GM19351 (cell line): ENCODE results near the gene B4GALNT4.
"Not testable (repeated sequence)": the region's sequence is repeated elsewhere in the genome, so short reads cannot be mapped to it uniquely, and the experiment has no call there.

ENCODE experiments used
- ATAC-seq: cut with Tn5 transposase; IDR thresholded peaks from one replicate; pipeline ENCODE4 v1.9.1; 2021; ENCODE audit warnings: mild to moderate bottlenecking, moderate library complexity; ENCODE audit not compliant: unreplicated experiment

B4GALNT4 gene

GRCh38 chr11:391117-392017 lies 22.1 kb downstream of the B4GALNT4 start:
- no peak for ATAC-seq

- no peak for ATAC-seq
Observed at GRCh38 chr11:392102-392777, 22.9 kb downstream of the B4GALNT4 start.

GRCh38 chr11:393219-394033 lies 24.1 kb downstream of the B4GALNT4 start:
- ATAC-seq = no peak

GRCh38 chr11:394034-394857 lies 24.9 kb downstream of the B4GALNT4 start, which contains the start of gene PKP3:
Gene PKP3, plus strand, starts transcription at chr11:394209. Its CDS starts 84 bp downstream, at chr11:394293.
- ATAC-seq = no peak

- ATAC-seq = no peak
Observed at GRCh38 chr11:394858-395655, 25.8 kb downstream of the B4GALNT4 start.

GRCh38 chr11:395866-396265 lies 26.6 kb downstream of the B4GALNT4 start:
- ATAC-seq = no peak

- peak; percentile 26 for ATAC-seq
Observed at GRCh38 chr11:396511-396947, 27.2 kb downstream of the B4GALNT4 start.

GRCh38 chr11:396948-397548 lies 27.7 kb downstream of the B4GALNT4 start:
- ATAC-seq = peak; percentile 90

- ATAC-seq = no peak
Observed at GRCh38 chr11:398826-399225, 29.5 kb downstream of the B4GALNT4 start.

- no peak for ATAC-seq
Observed at GRCh38 chr11:399731-400211, 30.5 kb downstream of the B4GALNT4 start.

- ATAC-seq = no peak
Observed at GRCh38 chr11:400241-400689, 31.0 kb downstream of the B4GALNT4 start.

- ATAC-seq = not testable (repeated sequence)
Observed at GRCh38 chr11:401196-401595, 31.9 kb downstream of the B4GALNT4 start.

GRCh38 chr11:403021-403760 lies 33.9 kb downstream of the B4GALNT4 start:
- ATAC-seq = no peak

- no peak for ATAC-seq
Observed at GRCh38 chr11:403761-404431, 34.6 kb downstream of the B4GALNT4 start.

- ATAC-seq = no peak
Observed at GRCh38 chr11:404551-405264, 35.4 kb downstream of the B4GALNT4 start.

GRCh38 chr11:405323-405953 lies 36.1 kb downstream of the B4GALNT4 start:
- ATAC-seq = no peak
